Ovary (tissue), 3 donors: ENCODE data around the gene KAT6B.

Experiments
- CTCF ChIP-seq, 3 donors: fragments of 450-650 bp in 2 of 3; fragments of 200-600 bp in 1 of 3; IDR thresholded peaks; one replicate each; pipeline versions ENCODE4 v1.5.1 to v1.8.0; 2016 to 2022; ENCODE audit warnings: antibody characterized with exemption in 3 of 3, mild to moderate bottlenecking in 1 of 3
- EP300 ChIP-seq: sonication (generic); formaldehyde crosslinking; IDR thresholded peaks from one replicate; pipeline ENCODE4 v1.6.1; 2017; ENCODE audit warnings: antibody characterized with exemption
- donor health status: DM: no; HTN: no; CAD: no.

- TF ChIP-seq EP300 (no peak), CTCF (IDR thresholded peaks at IDR 0.05) (no peak)
Observed at GRCh38 chr10:74949034-74949832, 122.8 kb downstream of the KAT6B start.
